Hepatocyte (in vitro differentiated cells): Measurements from ENCODE around the gene HM13. TPM values are rescaled to one million over a fixed set of nuclear protein-coding genes. Genes with fewer than 3 reads are reported as not detected.

Experiments used
- DNase-seq: peaks from one replicate; pipeline ENCODE4 v3.0.0-alpha.2; 2016; ENCODE audit warnings: low spot score
- H2AFZ ChIP-seq: fragments of 200-600 bp; sonication (generic); 2 replicates; pipeline ENCODE4 v1.6.0; 2016; ENCODE audit warnings: antibody characterized with exemption, mild to moderate bottlenecking
- H3K27ac ChIP-seq: fragments of 200-600 bp; sonication (generic); 2 replicates; pipeline ENCODE4 v1.5.1; 2016; ENCODE audit warnings: mild to moderate bottlenecking
- H3K27me3 ChIP-seq: fragments of 200-600 bp; sonication (generic); 2 replicates; pipeline ENCODE4 v1.6.1; 2016
- H3K36me3 ChIP-seq: fragments of 200-600 bp; sonication (generic); replicated peaks from 2 replicates; pipeline ENCODE4 v1.5.1; 2016; ENCODE audit warnings: low read depth; ENCODE audit not compliant: insufficient read depth
- H3K4me1 ChIP-seq: fragments of 200-600 bp; sonication (generic); 2 replicates; pipeline ENCODE4 v1.5.1; 2016; ENCODE audit warnings: mild to moderate bottlenecking, moderate library complexity; ENCODE audit not compliant: insufficient read depth
- H3K4me2 ChIP-seq: fragments of 200-600 bp; sonication (generic); 2 replicates; pipeline ENCODE4 v1.6.0; 2016
- H3K4me3 ChIP-seq: fragments of 200-600 bp; sonication (generic); 2 replicates; pipeline ENCODE4 v1.5.1; 2016; ENCODE audit warnings: mild to moderate bottlenecking
- H3K79me2 ChIP-seq: fragments of 200-600 bp; sonication (generic); 2 replicates; pipeline ENCODE4 v1.6.0; 2017; ENCODE audit warnings: mild to moderate bottlenecking
- H3K9me2 ChIP-seq: fragments of 200-600 bp; sonication (generic); replicated peaks from 2 replicates; pipeline ENCODE4 v1.6.0; 2017; ENCODE audit warnings: mild to moderate bottlenecking; ENCODE audit not compliant: insufficient read depth
- H3K9me3 ChIP-seq: fragments of 200-600 bp; sonication (generic); 2 replicates; pipeline ENCODE4 v1.5.1; 2016; ENCODE audit warnings: low read depth, mild to moderate bottlenecking
- H4K20me1 ChIP-seq: fragments of 200-600 bp; sonication (generic); 2 replicates; pipeline ENCODE4 v1.6.0; 2016; ENCODE audit warnings: mild to moderate bottlenecking; ENCODE audit not compliant: insufficient read depth, poor library complexity, severe bottlenecking
- EZH2 ChIP-seq: fragments of 200-600 bp; sonication (generic); IDR thresholded peaks from 2 replicates; pipeline ENCODE4 v1.6.1; 2016; ENCODE audit warnings: antibody characterized with exemption, mild to moderate bottlenecking, borderline replicate concordance
- EZH2phosphoT487 ChIP-seq: fragments of 200-600 bp; sonication (generic); IDR thresholded peaks from one replicate; pipeline ENCODE4 v1.6.1; 2018; ENCODE audit warnings: antibody characterized with exemption, mild to moderate bottlenecking, low read depth, moderate library complexity; ENCODE audit not compliant: unreplicated experiment, severe bottlenecking
- WGBS: methylation state at CpG from one replicate; pipeline ENCODE4 v1.1.6; 2016; ENCODE audit warnings: low lambda C conversion rate; ENCODE audit errors: missing lambda C conversion rate; 5-methylcytosine and 5-hydroxymethylcytosine counted together
- polyA plus RNA-seq: library from polyadenylated mRNA; unstranded; fragments of >200 nt; fragmentation: Nextera tagmentation; extraction: Ambion mirVana; gene quantifications from 2 replicates; pipeline ENCODE4 v1.2.1, GENCODE V29; 2016
- total RNA-seq: library from RNA; depleted of rRNA; stranded (reverse); fragments of >200 nt; gene quantifications from 2 replicates; pipeline ENCODE4 v1.2.3, GENCODE V29; 2014
- TF ChIP-seq, protein P1 (sequence below): fragments of 200-600 bp; sonication (generic); IDR thresholded peaks from 2 replicates; pipeline ENCODE4 v1.5.1; 2016; ENCODE audit warnings: antibody characterized with exemption, mild to moderate bottlenecking; ENCODE audit not compliant: poor library complexity

HM13 gene
- total and polyA plus RNA-seq, 2 experiments from 2014 or later: 219 to 461 TPM

- no peak for TF ChIP-seq EZH2
- no peak for TF ChIP-seq EZH2phosphoT487
- TF ChIP-seq, protein P1, sequence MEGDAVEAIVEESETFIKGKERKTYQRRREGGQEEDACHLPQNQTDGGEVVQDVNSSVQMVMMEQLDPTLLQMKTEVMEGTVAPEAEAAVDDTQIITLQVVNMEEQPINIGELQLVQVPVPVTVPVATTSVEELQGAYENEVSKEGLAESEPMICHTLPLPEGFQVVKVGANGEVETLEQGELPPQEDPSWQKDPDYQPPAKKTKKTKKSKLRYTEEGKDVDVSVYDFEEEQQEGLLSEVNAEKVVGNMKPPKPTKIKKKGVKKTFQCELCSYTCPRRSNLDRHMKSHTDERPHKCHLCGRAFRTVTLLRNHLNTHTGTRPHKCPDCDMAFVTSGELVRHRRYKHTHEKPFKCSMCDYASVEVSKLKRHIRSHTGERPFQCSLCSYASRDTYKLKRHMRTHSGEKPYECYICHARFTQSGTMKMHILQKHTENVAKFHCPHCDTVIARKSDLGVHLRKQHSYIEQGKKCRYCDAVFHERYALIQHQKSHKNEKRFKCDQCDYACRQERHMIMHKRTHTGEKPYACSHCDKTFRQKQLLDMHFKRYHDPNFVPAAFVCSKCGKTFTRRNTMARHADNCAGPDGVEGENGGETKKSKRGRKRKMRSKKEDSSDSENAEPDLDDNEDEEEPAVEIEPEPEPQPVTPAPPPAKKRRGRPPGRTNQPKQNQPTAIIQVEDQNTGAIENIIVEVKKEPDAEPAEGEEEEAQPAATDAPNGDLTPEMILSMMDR: no peak
- Histone ChIP-seq H3K4me2 (peak overlapping the region; percentile 65), H3K79me2 (no peaks in the 10 kb centered on the region), H3K4me1 (no peaks in the 10 kb centered on the region), H3K4me3 (no peak overlapping the region), H2AFZ (no peak overlapping the region), H3K36me3 (no peaks in the 10 kb centered on the region), H4K20me1 (no peaks in the 10 kb centered on the region), H3K9me3 (no peaks in the 10 kb centered on the region), H3K27me3 (peaks cover 14% of the 10 kb centered on the region), H3K9me2 (no peaks in the 10 kb centered on the region), H3K27ac (no peak overlapping the region)
- WGBS: 64% methylated on average over 28 of the region's 29 CpGs
- DNase-seq: no peak
Measured at GRCh38 chr20:31475472-31476293, 38.6 kb upstream of the HM13 start.

GRCh38 chr20:31476294-31476585 is 38.0 kb upstream of the HM13 start:
- no peaks in the 10 kb centered on the region for H3K4me1 ChIP-seq
- H3K36me3 ChIP-seq: no peaks in the 10 kb centered on the region
- 73% methylated on average over 6 of the region's 6 CpGs for WGBS
- H3K27me3 ChIP-seq: peaks cover 14% of the 10 kb centered on the region
- TF ChIP-seq EZH2 (no peak), EZH2phosphoT487 (no peak)
- no peaks in the 10 kb centered on the region for H4K20me1 ChIP-seq
- no peaks in the 10 kb centered on the region for H3K9me2 ChIP-seq
- no peak overlapping the region for H3K4me2 ChIP-seq
- no peaks in the 10 kb centered on the region for H3K9me3 ChIP-seq
- no peaks in the 10 kb centered on the region for H3K79me2 ChIP-seq
- no peak for DNase-seq
- no peak overlapping the region for H2AFZ ChIP-seq
- no peak overlapping the region for H3K4me3 ChIP-seq
- no peak overlapping the region for H3K27ac ChIP-seq

GRCh38 chr20:31476643-31477215 is 37.5 kb upstream of the HM13 start:
- Histone ChIP-seq H3K27ac (no peak overlapping the region), H3K79me2 (no peaks in the 10 kb centered on the region), H4K20me1 (no peaks in the 10 kb centered on the region), H3K9me2 (no peaks in the 10 kb centered on the region), H3K36me3 (no peaks in the 10 kb centered on the region), H2AFZ (no peak overlapping the region), H3K4me2 (no peak overlapping the region), H3K27me3 (peaks cover 14% of the 10 kb centered on the region), H3K9me3 (no peaks in the 10 kb centered on the region), H3K4me3 (no peak overlapping the region), H3K4me1 (no peaks in the 10 kb centered on the region)
- 71% methylated on average over 6 of the region's 6 CpGs for WGBS
- DNase-seq: no peak
- TF ChIP-seq EZH2phosphoT487: no peak
- no peak for TF ChIP-seq EZH2
- TF ChIP-seq, protein P1: no peak

GRCh38 chr20:31484001-31484400 is 30.2 kb upstream of the HM13 start:
- no peak for TF ChIP-seq EZH2phosphoT487
- TF ChIP-seq, protein P1: no peak
- TF ChIP-seq EZH2: no peak
- H3K27me3 ChIP-seq: no peaks in the 10 kb centered on the region
- H3K9me3 ChIP-seq: no peaks in the 10 kb centered on the region
- WGBS: 85% methylated on average over 35 of the region's 36 CpGs
- no peaks in the 10 kb centered on the region for H3K79me2 ChIP-seq
- no peak overlapping the region for H3K4me2 ChIP-seq
- H3K9me2 ChIP-seq: no peaks in the 10 kb centered on the region
- H3K36me3 ChIP-seq: no peaks in the 10 kb centered on the region
- H3K4me1 ChIP-seq: no peaks in the 10 kb centered on the region
- H3K27ac ChIP-seq: no peak overlapping the region
- DNase-seq: no peak
- no peak overlapping the region for H2AFZ ChIP-seq
- H3K4me3 ChIP-seq: no peak overlapping the region
- H4K20me1 ChIP-seq: no peaks in the 10 kb centered on the region
